ENCODE measurements around the gene E2F8.

Gene E2F8

GRCh38 chr11:19253153-19253745 is 12.5 kb upstream of the E2F8 start:
- DNase-seq, result no peak

- DNase-seq, result no peak
These were observed 11.8 kb upstream of the E2F8 start for GRCh38 chr11:19252394-19253152.

GRCh38 chr11:19251577-19251976 is 10.8 kb upstream of the E2F8 start:
- DNase-seq, result no peak

GRCh38 chr11:19246816-19247215 is 6.1 kb upstream of the E2F8 start:
- DNase-seq, result no peak

- DNase-seq, result no peak
These were observed 4.6 kb upstream of the E2F8 start for GRCh38 chr11:19245351-19245750.

- no peak for DNase-seq
These were observed 3.9 kb upstream of the E2F8 start for GRCh38 chr11:19244621-19245020.

GRCh38 chr11:19244084-19244483 is 3.3 kb upstream of the E2F8 start:
- no peak for DNase-seq

GRCh38 chr11:19243613-19244012 is 2.9 kb upstream of the E2F8 start:
- DNase-seq, result no peak

- DNase-seq, result no peak
These were observed 2.4 kb upstream of the E2F8 start for GRCh38 chr11:19243143-19243542.

GRCh38 chr11:19242179-19242932 is 1.6 kb upstream of the E2F8 start:
- DNase-seq, result no peak

GRCh38 chr11:19241260-19242178 is 774 bp upstream of the E2F8 start:
- DNase-seq, result no peak

- DNase-seq, result no peak
These were observed 1.7 kb downstream of the E2F8 start for GRCh38 chr11:19239039-19239438.

- no peak for DNase-seq
These were observed 2.9 kb downstream of the E2F8 start for GRCh38 chr11:19237813-19238212.

- no peak for DNase-seq
These were observed 3.4 kb downstream of the E2F8 start for GRCh38 chr11:19237381-19237780.

GRCh38 chr11:19234231-19234817 is 6.4 kb downstream of the E2F8 start:
- DNase-seq, result no peak

- DNase-seq, result no peak
These were observed 7.7 kb downstream of the E2F8 start for GRCh38 chr11:19232910-19233503.

- no peak for DNase-seq
These were observed 11.1 kb downstream of the E2F8 start for GRCh38 chr11:19229671-19230070.

- DNase-seq, result no peak
These were observed 11.8 kb downstream of the E2F8 start for GRCh38 chr11:19228968-19229367.

- DNase-seq, result no peak
These were observed 14.2 kb downstream of the E2F8 start for GRCh38 chr11:19226378-19227195.

- DNase-seq, result no peak
These were observed 15.2 kb downstream of the E2F8 start for GRCh38 chr11:19225581-19225980.
